Measurements from ENCODE around the gene SLC10A2. TPM values are rescaled to one million over a fixed set of nuclear protein-coding genes. Genes with fewer than 3 reads are reported as not detected.

Gene SLC10A2
- total RNA-seq, 4 donors from 2014 or later = 5.0 to 579 (median 421) TPM

DNA sequence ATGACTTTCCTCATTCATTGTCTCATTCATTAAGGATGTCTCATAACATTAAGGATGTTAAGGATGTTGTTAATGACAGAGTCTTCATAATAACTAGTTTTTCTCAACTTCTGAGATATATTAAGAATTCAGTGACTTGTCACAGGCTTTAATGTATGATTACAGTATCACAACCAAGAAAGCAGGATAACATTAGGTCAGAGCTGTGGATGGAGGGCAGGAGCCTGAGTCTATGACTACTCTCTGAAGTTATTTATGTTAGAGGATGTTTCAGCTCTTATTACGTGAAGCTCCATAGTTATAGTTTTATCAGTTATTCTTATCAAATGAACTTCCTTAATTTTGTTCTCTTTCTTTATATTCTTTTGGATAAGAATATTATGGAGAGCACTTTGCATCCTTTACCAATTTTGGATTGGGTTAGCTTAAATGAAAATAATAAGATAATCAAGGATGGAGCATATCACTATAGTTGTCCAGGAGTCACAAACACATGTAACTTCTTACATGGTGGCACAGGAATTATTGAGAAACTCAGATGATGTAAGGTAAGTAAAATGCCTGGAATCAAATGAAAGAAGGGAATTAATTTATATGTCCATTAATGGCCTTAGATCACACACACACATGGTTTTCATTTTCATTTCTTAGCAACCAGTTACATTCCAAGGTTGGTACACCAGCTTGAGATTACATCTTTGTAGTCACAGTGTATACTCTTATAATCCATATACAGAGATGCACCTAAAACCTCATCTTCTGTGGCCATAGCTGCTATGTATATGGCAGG lies 57.0 kb downstream of the SLC10A2 start:
- no peak overlapping the region for H3K27ac ChIP-seq
- no peak for TF ChIP-seq POLR2A (IDR thresholded peaks at IDR 0.05)
- H3K9me3 ChIP-seq = no peaks in the 10 kb centered on the region
- H3K27me3 ChIP-seq = no peaks in the 10 kb centered on the region
- no peak for DNase-seq
- H3K4me1 ChIP-seq = peaks cover 0 to 3% (median 0%) of the 10 kb centered on the region in 4 donors
- no peak overlapping the region for H3K4me3 ChIP-seq
- no peaks in the 10 kb centered on the region for H3K36me3 ChIP-seq

DNA sequence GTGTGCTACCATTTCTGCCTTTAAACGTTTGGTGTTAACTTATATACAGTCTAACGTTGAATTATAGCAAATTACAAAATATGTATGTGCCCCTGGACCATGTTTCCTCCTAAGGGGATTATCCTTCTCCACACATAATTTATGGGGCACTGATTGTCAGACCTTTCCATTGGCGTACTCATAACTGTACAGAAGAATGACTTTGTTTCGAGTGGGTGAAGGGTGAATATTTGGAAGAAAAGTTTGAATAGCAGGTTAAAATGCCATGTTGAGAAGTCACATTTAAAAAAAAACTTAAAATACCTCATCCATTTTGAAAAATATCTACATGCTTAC lies 58.8 kb downstream of the SLC10A2 start:
- DNase-seq = no peak
- Histone ChIP-seq H3K27me3 (no peaks in the 10 kb centered on the region), H3K4me3 (no peak overlapping the region), H3K36me3 (no peaks in the 10 kb centered on the region), H3K27ac (no peak overlapping the region), H3K4me1 (peaks cover 0 to 10% (median 1%) of the 10 kb centered on the region in 4 donors), H3K9me3 (no peaks in the 10 kb centered on the region)
- no peak for TF ChIP-seq POLR2A (IDR thresholded peaks at IDR 0.05)
- TF ChIP-seq, protein P1, sequence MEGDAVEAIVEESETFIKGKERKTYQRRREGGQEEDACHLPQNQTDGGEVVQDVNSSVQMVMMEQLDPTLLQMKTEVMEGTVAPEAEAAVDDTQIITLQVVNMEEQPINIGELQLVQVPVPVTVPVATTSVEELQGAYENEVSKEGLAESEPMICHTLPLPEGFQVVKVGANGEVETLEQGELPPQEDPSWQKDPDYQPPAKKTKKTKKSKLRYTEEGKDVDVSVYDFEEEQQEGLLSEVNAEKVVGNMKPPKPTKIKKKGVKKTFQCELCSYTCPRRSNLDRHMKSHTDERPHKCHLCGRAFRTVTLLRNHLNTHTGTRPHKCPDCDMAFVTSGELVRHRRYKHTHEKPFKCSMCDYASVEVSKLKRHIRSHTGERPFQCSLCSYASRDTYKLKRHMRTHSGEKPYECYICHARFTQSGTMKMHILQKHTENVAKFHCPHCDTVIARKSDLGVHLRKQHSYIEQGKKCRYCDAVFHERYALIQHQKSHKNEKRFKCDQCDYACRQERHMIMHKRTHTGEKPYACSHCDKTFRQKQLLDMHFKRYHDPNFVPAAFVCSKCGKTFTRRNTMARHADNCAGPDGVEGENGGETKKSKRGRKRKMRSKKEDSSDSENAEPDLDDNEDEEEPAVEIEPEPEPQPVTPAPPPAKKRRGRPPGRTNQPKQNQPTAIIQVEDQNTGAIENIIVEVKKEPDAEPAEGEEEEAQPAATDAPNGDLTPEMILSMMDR (IDR thresholded peaks at IDR 0.05) = no peak

DNA sequence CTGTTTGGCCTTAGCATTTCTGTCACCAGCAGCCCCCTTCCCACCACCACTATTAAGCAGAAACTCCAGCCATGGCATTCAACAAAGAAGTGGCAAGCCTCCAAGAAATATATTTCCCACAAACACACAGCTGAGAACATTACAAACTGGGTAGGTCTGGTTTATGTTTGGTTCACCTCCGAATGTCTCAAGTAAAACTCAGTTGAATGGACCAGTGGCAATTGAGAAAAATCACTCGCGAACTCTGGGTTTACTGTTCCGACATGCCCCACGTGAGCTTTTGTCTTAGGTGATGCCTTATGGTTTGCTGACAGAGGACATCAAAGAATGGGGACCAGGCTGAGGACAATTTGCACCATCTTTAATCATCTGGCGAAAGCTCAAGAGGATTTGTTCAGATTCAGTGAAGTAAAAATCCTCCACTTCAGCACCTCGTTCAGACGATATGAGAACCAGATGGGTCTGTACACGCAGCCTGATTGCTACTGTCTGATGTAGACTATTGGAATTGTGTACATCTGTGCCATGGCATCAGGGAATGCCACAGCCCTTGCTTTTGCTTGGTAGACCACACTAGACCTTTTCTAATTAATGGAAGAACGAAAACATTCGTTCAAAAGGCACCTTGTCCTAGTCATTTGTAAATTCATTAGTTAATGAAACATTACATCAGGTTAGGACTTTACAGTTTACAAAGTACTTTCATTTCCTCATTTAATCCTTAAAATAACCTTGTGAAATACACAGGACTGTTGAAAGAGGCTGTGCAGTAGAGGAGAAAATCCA lies 59.4 kb downstream of the SLC10A2 start:
- Histone ChIP-seq H3K9me3 (no peaks in the 10 kb centered on the region), H3K4me3 (no peak overlapping the region), H3K4me1 (peaks cover 0 to 13% (median 1%) of the 10 kb centered on the region in 4 donors), H3K27ac (no peak overlapping the region), H3K27me3 (no peaks in the 10 kb centered on the region), H3K36me3 (no peaks in the 10 kb centered on the region)
- TF ChIP-seq, protein P1 (IDR thresholded peaks at IDR 0.05) = no peak
- TF ChIP-seq POLR2A (IDR thresholded peaks at IDR 0.05) = no peak
- DNase-seq = no peak

DNA sequence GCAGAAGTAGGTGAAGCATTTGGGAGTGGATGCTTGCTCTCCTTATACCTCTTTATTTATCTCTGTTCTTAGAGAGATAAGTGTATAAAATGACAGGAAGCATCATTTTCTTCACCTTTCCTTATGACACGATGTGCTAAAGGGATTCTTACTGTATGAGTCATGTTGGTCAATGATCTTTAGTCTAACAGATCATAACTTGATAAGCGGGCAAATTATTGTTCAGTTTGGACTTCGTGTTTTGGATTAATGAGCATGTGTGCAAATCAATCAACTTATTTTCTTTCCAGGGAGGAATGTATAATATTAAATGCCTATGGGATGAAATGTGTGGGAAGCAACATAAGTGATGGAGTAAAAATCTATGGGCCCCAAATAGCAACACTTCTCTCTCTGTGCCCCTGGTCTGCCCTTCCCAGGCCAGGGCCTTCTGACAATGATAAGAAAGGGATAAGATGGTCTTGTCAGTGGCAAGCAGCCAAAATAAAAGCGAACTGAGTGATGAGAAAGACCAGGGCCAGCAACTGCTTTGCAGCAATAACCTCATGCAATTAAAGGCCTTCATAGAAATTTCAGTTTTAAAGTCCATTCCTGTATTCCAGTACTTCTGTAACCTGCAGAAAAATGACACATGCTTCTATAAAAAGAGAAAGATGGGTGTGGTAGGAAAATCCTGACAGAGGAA lies 61.4 kb downstream of the SLC10A2 start:
- Histone ChIP-seq H3K27me3 (no peaks in the 10 kb centered on the region), H3K4me3 (no peak overlapping the region), H3K4me1 (peaks cover 0 to 16% (median 1%) of the 10 kb centered on the region in 4 donors), H3K27ac (peak overlapping the region in 2 of 4 donors; percentile 75 to 77), H3K9me3 (no peaks in the 10 kb centered on the region), H3K36me3 (no peaks in the 10 kb centered on the region)
- DNase-seq = peak in 1 of 3 donors; percentile 50
- TF ChIP-seq, protein P1 (IDR thresholded peaks at IDR 0.05) = no peak
- no peak for TF ChIP-seq POLR2A (IDR thresholded peaks at IDR 0.05)

DNA sequence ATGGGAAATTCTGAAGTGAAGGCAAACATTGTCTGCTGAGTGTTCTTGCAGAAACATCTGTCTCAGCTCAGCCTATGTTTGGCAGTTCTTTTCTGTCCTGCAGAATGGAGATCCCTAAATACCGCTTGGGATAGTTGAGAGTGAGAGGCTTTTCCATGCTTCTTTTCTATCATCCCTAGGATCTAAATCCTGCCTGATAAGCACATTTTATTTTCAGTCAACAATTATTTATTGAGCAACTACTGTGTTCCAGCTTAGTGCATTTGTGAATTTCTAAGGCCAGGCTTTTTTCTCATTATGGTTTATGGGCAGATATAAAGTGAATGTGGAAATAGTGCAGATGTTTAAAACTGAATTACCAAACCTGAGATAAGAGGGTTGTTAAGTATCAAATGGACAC lies 62.6 kb downstream of the SLC10A2 start:
- Histone ChIP-seq H3K4me1 (peaks cover 0 to 16% (median 1%) of the 10 kb centered on the region in 4 donors), H3K27ac (peak overlapping the region in 2 of 4 donors; percentile 75 to 77), H3K36me3 (no peaks in the 10 kb centered on the region), H3K9me3 (no peaks in the 10 kb centered on the region), H3K27me3 (no peaks in the 10 kb centered on the region), H3K4me3 (no peak overlapping the region)
- no peak for DNase-seq
- no peak for TF ChIP-seq POLR2A (IDR thresholded peaks at IDR 0.05)
- TF ChIP-seq, protein P1 (IDR thresholded peaks at IDR 0.05) = no peak

All from Peyer's patch (tissue), 4 donors.